Karpas-422 (cell line): ENCODE data around the gene SELENOV. TPM values are rescaled to one million over a fixed set of nuclear protein-coding genes. Genes with fewer than 3 reads are reported as not detected.

Source experiments
- DNase-seq: peaks from one replicate; pipeline ENCODE4 v3.0.0-alpha.2; 2015
- H2AFZ ChIP-seq: fragments of 200-600 bp; sonication (generic); 2 replicates; pipeline ENCODE4 v1.6.1; 2014; ENCODE audit warnings: antibody characterized with exemption, low read length, mixed read lengths
- H3K27ac ChIP-seq: fragments of 200-600 bp; sonication (generic); 2 replicates; pipeline ENCODE4 v1.5.1; 2014; ENCODE audit warnings: mild to moderate bottlenecking, low read length, moderate library complexity
- H3K27me3 ChIP-seq: fragments of 200-600 bp; sonication (generic); 2 replicates; pipeline ENCODE4 v1.6.1; 2014; ENCODE audit warnings: low read length, mixed read lengths
- H3K36me3 ChIP-seq: fragments of 200-600 bp; sonication (generic); 2 replicates; pipeline ENCODE4 v1.6.1; 2014; ENCODE audit warnings: low read length, mixed read lengths; ENCODE audit not compliant: insufficient read depth
- H3K4me1 ChIP-seq: fragments of 200-600 bp; sonication (generic); 2 replicates; pipeline ENCODE4 v1.6.1; 2014; ENCODE audit warnings: mild to moderate bottlenecking, low read length, mixed read lengths
- H3K4me2 ChIP-seq: fragments of 200-600 bp; sonication (generic); 2 replicates; pipeline ENCODE4 v1.6.1; 2014; ENCODE audit warnings: low read length, low read depth, mild to moderate bottlenecking; ENCODE audit not compliant: poor library complexity, severe bottlenecking
- H3K4me3 ChIP-seq: fragments of 200-600 bp; sonication (generic); 2 replicates; pipeline ENCODE4 v1.5.1; 2014; ENCODE audit warnings: mild to moderate bottlenecking, antibody characterized with exemption, low read length, mixed read lengths
- H3K79me2 ChIP-seq: fragments of 200-600 bp; sonication (generic); 2 replicates; pipeline ENCODE4 v1.6.1; 2014; ENCODE audit warnings: mild to moderate bottlenecking, low read length, mixed read lengths
- H3K9ac ChIP-seq: fragments of 200-600 bp; sonication (generic); 2 replicates; pipeline ENCODE4 v1.6.0; 2014; ENCODE audit warnings: low read length
- H3K9me2 ChIP-seq: fragments of 200-600 bp; sonication (generic), shearing (Covaris generic); replicated peaks from 2 replicates; pipeline ENCODE4 v1.6.0; 2014; ENCODE audit warnings: mild to moderate bottlenecking, low read length, moderate library complexity; ENCODE audit not compliant: insufficient read depth
- H3K9me3 ChIP-seq: fragments of 300-700, 200-600 bp; sonication (generic); 2 replicates; pipeline ENCODE4 v1.6.1; 2014; ENCODE audit warnings: low read length, mixed read lengths
- H4K20me1 ChIP-seq: fragments of 200-600 bp; sonication (generic); 2 replicates; pipeline ENCODE4 v1.6.1; 2014; ENCODE audit warnings: mild to moderate bottlenecking, antibody characterized with exemption, low read length, low read depth; ENCODE audit not compliant: insufficient read depth
- total RNA-seq: library from RNA; depleted of rRNA; stranded (reverse); fragments of >200 nt; shearing (Covaris generic); gene quantifications from 2 replicates; pipeline ENCODE4 v1.2.3, GENCODE V29; 2014; ENCODE audit warnings: low replicate concordance

SELENOV gene
- total RNA-seq, 1 experiment from 2014 or later: not detected

DNA sequence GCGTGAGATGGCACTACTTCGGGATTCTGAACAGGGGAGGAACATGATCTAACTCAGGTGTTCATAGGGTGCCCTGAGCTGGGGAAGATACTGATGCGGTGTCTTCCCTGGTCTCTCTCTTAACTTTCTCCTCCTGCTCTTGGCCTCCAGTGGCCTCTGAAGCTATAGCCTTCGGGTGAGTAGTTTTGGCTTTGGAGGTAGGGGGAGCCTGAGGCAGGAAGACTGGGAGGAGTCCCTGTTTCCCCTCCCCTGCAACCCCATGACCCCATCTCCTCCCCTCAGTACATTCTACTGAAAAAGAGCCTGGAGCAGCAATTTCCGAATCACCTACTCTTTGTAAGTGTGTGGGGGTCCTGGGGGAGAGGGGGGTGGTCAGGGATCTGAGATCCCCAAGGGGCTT is 3.5 kb downstream of the SELENOV start:
- H2AFZ ChIP-seq: no peak overlapping the region
- H3K9ac ChIP-seq: no peak overlapping the region
- H3K27me3 ChIP-seq: no peaks in the 10 kb centered on the region
- no peaks in the 10 kb centered on the region for H3K9me3 ChIP-seq
- H3K4me3 ChIP-seq: no peak overlapping the region
- DNase-seq: no peak
- H3K36me3 ChIP-seq: no peaks in the 10 kb centered on the region
- H3K4me2 ChIP-seq: no peak overlapping the region
- no peaks in the 10 kb centered on the region for H3K4me1 ChIP-seq
- no peaks in the 10 kb centered on the region for H3K79me2 ChIP-seq
- no peaks in the 10 kb centered on the region for H4K20me1 ChIP-seq
- no peaks in the 10 kb centered on the region for H3K9me2 ChIP-seq
- H3K27ac ChIP-seq: no peak overlapping the region

DNA sequence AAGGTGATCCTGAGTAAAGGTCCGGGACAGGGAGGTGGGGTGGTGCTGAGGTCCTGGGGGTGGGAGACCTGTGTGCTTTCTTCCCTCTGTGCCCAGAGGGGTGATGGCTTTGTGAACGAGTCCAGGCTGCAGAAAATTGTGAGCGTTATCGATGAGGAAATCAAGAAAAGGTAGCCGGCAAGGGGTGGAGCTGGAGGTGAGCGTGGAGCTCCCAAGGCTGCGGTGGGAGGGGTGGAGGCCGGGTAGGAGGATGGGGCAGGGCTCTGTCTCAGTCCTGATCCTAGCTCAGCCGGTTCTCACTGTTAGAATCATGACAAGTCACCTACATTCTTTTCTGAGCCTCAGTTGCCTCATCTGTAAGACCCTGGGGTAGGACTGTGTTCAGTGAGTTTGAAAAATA is 4.0 kb downstream of the SELENOV start:
- H2AFZ ChIP-seq: no peak overlapping the region
- H3K79me2 ChIP-seq: no peaks in the 10 kb centered on the region
- H3K4me1 ChIP-seq: no peaks in the 10 kb centered on the region
- no peaks in the 10 kb centered on the region for H3K9me3 ChIP-seq
- H3K4me3 ChIP-seq: no peak overlapping the region
- no peaks in the 10 kb centered on the region for H3K9me2 ChIP-seq
- no peak overlapping the region for H3K4me2 ChIP-seq
- no peak for DNase-seq
- no peak overlapping the region for H3K27ac ChIP-seq
- no peaks in the 10 kb centered on the region for H3K27me3 ChIP-seq
- H4K20me1 ChIP-seq: no peaks in the 10 kb centered on the region
- H3K9ac ChIP-seq: no peak overlapping the region
- H3K36me3 ChIP-seq: no peaks in the 10 kb centered on the region

DNA sequence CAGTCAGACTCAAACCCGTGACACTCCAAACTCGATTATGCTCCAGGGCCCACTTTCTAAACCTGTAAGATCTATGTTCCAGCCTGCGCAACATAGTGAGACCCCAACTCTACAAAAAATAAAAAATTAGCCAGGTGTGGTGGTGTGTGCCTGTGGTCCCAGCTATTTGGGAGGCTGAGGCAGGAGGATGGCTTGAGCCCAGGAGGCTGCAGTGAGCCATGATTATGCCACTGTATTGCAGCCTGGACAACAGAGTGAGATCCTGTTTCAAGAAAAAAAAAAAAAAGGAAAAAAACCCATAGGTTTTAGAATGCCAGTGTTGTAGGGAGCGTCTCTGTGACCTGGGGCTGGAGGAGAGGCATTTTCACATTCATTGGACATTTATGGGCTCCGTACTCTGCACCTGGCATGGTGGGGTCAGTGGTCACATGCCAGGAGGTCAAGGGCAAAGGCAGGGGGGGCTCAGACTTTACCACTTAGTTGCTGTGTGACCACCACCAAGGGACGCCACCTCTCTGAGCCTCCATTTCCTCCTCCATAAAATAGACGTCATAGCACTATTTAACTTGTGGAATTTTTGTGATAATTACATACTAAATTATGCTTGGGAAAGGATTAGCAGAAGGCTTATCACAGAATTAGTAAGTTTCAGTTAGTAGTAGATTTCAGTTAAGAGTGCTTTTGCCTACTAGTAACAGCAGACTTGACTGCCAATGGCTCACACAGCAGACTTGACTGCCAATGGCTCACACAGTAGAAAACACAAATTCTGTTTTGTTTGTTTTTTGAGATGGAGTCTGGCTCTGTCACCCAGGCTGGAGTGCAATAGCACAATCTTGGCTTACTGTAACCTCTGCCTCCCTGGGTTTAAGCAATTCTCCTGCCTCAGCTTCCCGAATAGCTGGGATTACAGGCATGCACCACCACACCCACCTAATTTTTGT is 5.9 kb downstream of the SELENOV start:
- H3K79me2 ChIP-seq: no peaks in the 10 kb centered on the region
- no peaks in the 10 kb centered on the region for H3K9me3 ChIP-seq
- H4K20me1 ChIP-seq: no peaks in the 10 kb centered on the region
- no peaks in the 10 kb centered on the region for H3K27me3 ChIP-seq
- no peaks in the 10 kb centered on the region for H3K36me3 ChIP-seq
- no peak overlapping the region for H3K4me2 ChIP-seq
- H2AFZ ChIP-seq: no peak overlapping the region
- no peaks in the 10 kb centered on the region for H3K9me2 ChIP-seq
- H3K27ac ChIP-seq: no peak overlapping the region
- no peak overlapping the region for H3K9ac ChIP-seq
- H3K4me1 ChIP-seq: no peaks in the 10 kb centered on the region
- no peak overlapping the region for H3K4me3 ChIP-seq
- no peak for DNase-seq

GRCh38 chr19:39524495-39524894 is 9.6 kb downstream of the SELENOV start:
- H3K36me3 ChIP-seq: no peaks in the 10 kb centered on the region
- H3K4me3 ChIP-seq: no peak overlapping the region
- no peaks in the 10 kb centered on the region for H3K79me2 ChIP-seq
- no peak for DNase-seq
- H3K9me3 ChIP-seq: no peaks in the 10 kb centered on the region
- no peak overlapping the region for H3K4me2 ChIP-seq
- H2AFZ ChIP-seq: no peak overlapping the region
- no peak overlapping the region for H3K27ac ChIP-seq
- H3K9ac ChIP-seq: no peak overlapping the region
- no peaks in the 10 kb centered on the region for H3K9me2 ChIP-seq
- no peaks in the 10 kb centered on the region for H4K20me1 ChIP-seq
- H3K4me1 ChIP-seq: no peaks in the 10 kb centered on the region
- no peaks in the 10 kb centered on the region for H3K27me3 ChIP-seq

GRCh38 chr19:39525205-39525604 is 10.3 kb downstream of the SELENOV start:
- H4K20me1 ChIP-seq: no peaks in the 10 kb centered on the region
- H3K79me2 ChIP-seq: no peaks in the 10 kb centered on the region; the same call in 1 of the 2 replicates
- H3K9ac ChIP-seq: no peak overlapping the region
- no peaks in the 10 kb centered on the region for H3K9me2 ChIP-seq
- no peak overlapping the region for H3K27ac ChIP-seq
- H3K36me3 ChIP-seq: no peaks in the 10 kb centered on the region
- H3K9me3 ChIP-seq: no peaks in the 10 kb centered on the region
- no peak overlapping the region for H3K4me2 ChIP-seq
- DNase-seq: no peak
- H3K4me3 ChIP-seq: no peak overlapping the region
- H3K27me3 ChIP-seq: no peaks in the 10 kb centered on the region
- no peak overlapping the region for H2AFZ ChIP-seq
- no peaks in the 10 kb centered on the region for H3K4me1 ChIP-seq

- no peaks in the 10 kb centered on the region for H4K20me1 ChIP-seq
- no peaks in the 10 kb centered on the region for H3K9me2 ChIP-seq
- no peak for DNase-seq
- H3K4me1 ChIP-seq: peaks cover 30% of the 10 kb centered on the region
- no peak overlapping the region for H3K27ac ChIP-seq
- H3K4me3 ChIP-seq: peak overlapping the region; percentile 94
- H3K79me2 ChIP-seq: peaks cover 12% of the 10 kb centered on the region
- H3K36me3 ChIP-seq: no peaks in the 10 kb centered on the region
- H3K9me3 ChIP-seq: no peaks in the 10 kb centered on the region
- peak overlapping the region; percentile 97 for H3K4me2 ChIP-seq
- no peaks in the 10 kb centered on the region for H3K27me3 ChIP-seq
- peak overlapping the region; percentile 91 for H3K9ac ChIP-seq
- peak overlapping the region; percentile 87; the same call in 1 of the 2 replicates for H2AFZ ChIP-seq
These were observed 16.9 kb downstream of the SELENOV start for GRCh38 chr19:39531834-39532232.

GRCh38 chr19:39532233-39533002 is 17.5 kb downstream of the SELENOV start, which contains the start of gene EID2B:
TSS of gene EID2B (minus strand) at chr19:39532852. CDS start at chr19:39532802, 50 bp downstream.
- peaks cover 30% of the 10 kb centered on the region for H3K4me1 ChIP-seq
- H4K20me1 ChIP-seq: no peaks in the 10 kb centered on the region
- DNase-seq: peak; percentile 98
- peak within 1 kb of the TSS; percentile 91 for H3K9ac ChIP-seq
- H3K27ac ChIP-seq: peak within 1 kb of the TSS; percentile 16; the same call in 1 of the 2 replicates
- H3K79me2 ChIP-seq: peaks cover 12% of the 10 kb centered on the region
- no peaks in the 10 kb centered on the region for H3K9me2 ChIP-seq
- H3K4me2 ChIP-seq: peak within 1 kb of the TSS; percentile 97
- no peaks in the 10 kb centered on the region for H3K9me3 ChIP-seq
- H3K27me3 ChIP-seq: no peaks in the 10 kb centered on the region
- no peaks in the 10 kb centered on the region for H3K36me3 ChIP-seq
- H2AFZ ChIP-seq: peak within 1 kb of the TSS; percentile 87
- H3K4me3 ChIP-seq: peak within 1 kb of the TSS; percentile 94

DNA sequence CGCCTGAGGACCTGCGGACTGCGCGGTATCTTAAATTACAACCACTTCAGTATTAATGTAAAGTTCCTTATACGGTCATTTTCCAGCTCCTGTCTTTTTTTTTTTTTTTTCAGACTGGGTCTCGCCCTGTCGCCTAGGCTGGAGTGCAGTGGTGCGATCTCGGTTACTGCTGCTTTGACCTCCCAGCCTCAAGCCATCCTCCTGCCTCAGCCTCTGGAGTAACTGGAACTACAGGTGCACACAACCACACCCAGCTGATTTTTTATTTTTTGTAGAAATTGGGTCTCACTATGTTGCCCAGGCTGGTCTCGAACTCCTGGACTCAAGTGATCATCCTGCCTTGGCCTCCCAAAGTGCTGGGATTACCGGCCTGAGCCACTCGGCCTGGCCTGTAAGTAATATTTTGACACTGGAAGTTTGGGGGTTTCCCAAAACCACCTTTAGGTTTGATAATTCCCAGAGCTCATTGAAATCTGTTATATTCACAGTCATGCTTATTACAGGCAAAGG is 18.1 kb downstream of the SELENOV start:
- H3K9ac ChIP-seq: no peak overlapping the region; the same call in 1 of the 2 replicates
- H3K27me3 ChIP-seq: no peaks in the 10 kb centered on the region
- H3K4me3 ChIP-seq: no peak overlapping the region; the same call in 1 of the 2 replicates
- H4K20me1 ChIP-seq: no peaks in the 10 kb centered on the region
- no peaks in the 10 kb centered on the region for H3K9me3 ChIP-seq
- H3K4me1 ChIP-seq: peaks cover 30% of the 10 kb centered on the region
- H3K36me3 ChIP-seq: no peaks in the 10 kb centered on the region
- H2AFZ ChIP-seq: no peak overlapping the region
- no peaks in the 10 kb centered on the region for H3K9me2 ChIP-seq
- H3K27ac ChIP-seq: no peak overlapping the region
- H3K4me2 ChIP-seq: peak overlapping the region; percentile 41
- H3K79me2 ChIP-seq: peaks cover 12% of the 10 kb centered on the region
- DNase-seq: no peak
